SK-N-SH (cell line): ENCODE measurements around the gene IGF2. TPM values are rescaled to one million over a fixed set of nuclear protein-coding genes. Genes with fewer than 3 reads are reported as not detected.

ENCODE experiments used
- CTCF ChIA-PET: fragments of 300-600, 350-600 bp; formaldehyde crosslinking; extraction: SDS; loops from one replicate; lab custom pipeline; 2021; lab: Yijun Ruan, JAX
- POLR2A ChIA-PET: fragments of 350-600 bp; sonication (Branson Sonifier 250); formaldehyde crosslinking; extraction: SDS; loops from one replicate; lab custom pipeline; 2020; ENCODE audit warnings: antibody characterized with exemption, inconsistent platforms; lab: Yijun Ruan, JAX
- DNase-seq: peaks from one replicate; pipeline ENCODE4 v3.0.0; 2012
- H2AFZ ChIP-seq: fragments of 200-600 bp; sonication (generic); 2 replicates; pipeline ENCODE4 v1.8.1; 2016; ENCODE audit warnings: antibody characterized with exemption, mild to moderate bottlenecking, low read depth
- H3F3A ChIP-seq: fragments of 200-600 bp; sonication (generic); replicated peaks from 2 replicates; pipeline ENCODE3; 2016; ENCODE audit warnings: antibody characterized with exemption, mild to moderate bottlenecking; ENCODE audit not compliant: insufficient read depth
- H3K27ac ChIP-seq, 2 experiments: fragments of 200-500 bp in 1 of 2; fragments of 200-600 bp in 1 of 2; sonication (Bioruptor generic) in 1 of 2; sonication (generic), shearing (Covaris generic) in 1 of 2; 2 replicates each; pipeline versions ENCODE4 v1.5.1 to v1.6.1; 2014 to 2016; ENCODE audit warnings: low read depth in 2 of 2, inconsistent platforms in 1 of 2, low read length in 1 of 2, mild to moderate bottlenecking in 1 of 2, mixed read lengths in 1 of 2
- H3K27me3 ChIP-seq: fragments of 200-600 bp; sonication (generic), shearing (Covaris generic); 2 replicates; pipeline ENCODE4 v1.6.1; 2016; ENCODE audit warnings: mixed run types; ENCODE audit not compliant: insufficient read depth
- H3K36me3 ChIP-seq, 2 experiments: fragments of 200-500 bp in 1 of 2; fragments of 200-600 bp in 1 of 2; sonication (Bioruptor generic) in 1 of 2; sonication (generic) in 1 of 2; replicated peaks in 1 of 2; 2 replicates each; pipeline versions ENCODE3 to v1.5.1; 2014 to 2016; ENCODE audit warnings: low read length in 1 of 2, mild to moderate bottlenecking in 1 of 2; ENCODE audit not compliant: insufficient read depth in 2 of 2, control insufficient read depth in 1 of 2
- H3K4me1 ChIP-seq, 2 experiments: fragments of 200-500 bp in 1 of 2; fragments of 200-600 bp in 1 of 2; sonication (Bioruptor generic) in 1 of 2; sonication (generic), shearing (Covaris generic) in 1 of 2; 2 replicates each; pipeline versions ENCODE4 v1.5.1 to v1.6.1; 2014 to 2016; ENCODE audit warnings: low read depth in 1 of 2, low read length in 1 of 2, mixed run types in 1 of 2; ENCODE audit not compliant: insufficient read depth in 2 of 2, control insufficient read depth in 1 of 2
- H3K4me2 ChIP-seq: fragments of 200-600 bp; sonication (generic), shearing (Covaris generic); 2 replicates; pipeline ENCODE4 v1.6.1; 2017; ENCODE audit warnings: mixed run types
- H3K4me3 ChIP-seq, 2 experiments: fragments of 200-500 bp in 1 of 2; fragments of 200-600 bp in 1 of 2; sonication (Bioruptor generic) in 1 of 2; sonication (generic), shearing (Covaris generic) in 1 of 2; 2 replicates each; pipeline versions ENCODE4 v1.5.1 to v1.8.1; 2014 to 2016; ENCODE audit warnings: low read depth in 2 of 2, inconsistent platforms in 1 of 2, low read length in 1 of 2, mild to moderate bottlenecking in 1 of 2, mixed read lengths in 1 of 2, moderate library complexity in 1 of 2
- H3K79me2 ChIP-seq: fragments of 200-600 bp; sonication (generic); 2 replicates; pipeline ENCODE4 v1.8.1; 2017; ENCODE audit warnings: mild to moderate bottlenecking; ENCODE audit not compliant: insufficient read depth
- H3K9ac ChIP-seq: fragments of 200-600 bp; sonication (generic); 2 replicates; pipeline ENCODE4 v1.6.1; 2017; ENCODE audit warnings: mixed run types
- H3K9me2 ChIP-seq: fragments of 200-600 bp; sonication (generic); 2 replicates; pipeline ENCODE4 v1.6.1; 2017; ENCODE audit warnings: mixed run types
- H3K9me3 ChIP-seq: fragments of 200-600 bp; sonication (generic); 2 replicates; pipeline ENCODE4 v1.6.1; 2017; ENCODE audit warnings: mixed run types, mild to moderate bottlenecking, moderate library complexity
- H4K20me1 ChIP-seq: fragments of 200-600 bp; sonication (generic); 2 replicates; pipeline ENCODE4 v1.6.1; 2017; ENCODE audit warnings: mild to moderate bottlenecking, mixed run types; ENCODE audit not compliant: insufficient read depth
- CHD2 ChIP-seq: fragments of 150-350 bp; IDR thresholded peaks from 2 replicates; pipeline ENCODE4 v1.6.1; 2018; ENCODE audit warnings: low read length; ENCODE audit not compliant: partially characterized antibody
- CTCF ChIP-seq: fragments of 200-600 bp; sonication (generic); IDR thresholded peaks from 2 replicates; pipeline ENCODE4 v1.6.1; 2017; ENCODE audit warnings: antibody characterized with exemption, mild to moderate bottlenecking, moderate library complexity
- EZH2phosphoT487 ChIP-seq: fragments of 200-600 bp; sonication (generic); IDR thresholded peaks from 2 replicates; pipeline ENCODE4 v1.6.1; 2017; ENCODE audit warnings: low read depth, mixed run types, mild to moderate bottlenecking, antibody characterized with exemption, moderate library complexity, borderline replicate concordance
- FOXJ3 ChIP-seq: sonication (generic); formaldehyde crosslinking; IDR thresholded peaks from 2 replicates; pipeline ENCODE4 v1.5.1; 2020; ENCODE audit warnings: mild to moderate bottlenecking, missing genetic modification reagents
- GABPA ChIP-seq: IDR thresholded peaks from 2 replicates; pipeline ENCODE4 v1.4.0; 2012; ENCODE audit warnings: low read depth, mild to moderate bottlenecking
- JUND ChIP-seq: IDR thresholded peaks from 2 replicates; pipeline ENCODE4 v1.4.0; 2012
- NRF1 ChIP-seq: IDR thresholded peaks from 2 replicates; pipeline ENCODE4 v1.6.1; 2012; ENCODE audit warnings: low read depth, mild to moderate bottlenecking, low read length
- POLR2AphosphoS5 ChIP-seq: IDR thresholded peaks from 2 replicates; pipeline ENCODE4 v1.6.1; 2012; ENCODE audit warnings: low read depth, low read length
- RXRA ChIP-seq: IDR thresholded peaks from 2 replicates; pipeline ENCODE4 v1.4.0; 2012; ENCODE audit warnings: low read depth, mild to moderate bottlenecking, borderline replicate concordance
- SMC3 ChIP-seq: IDR thresholded peaks from 2 replicates; pipeline ENCODE4 v1.6.1; 2012; ENCODE audit warnings: low read depth, low read length, improper control_type of control experiment
- TEAD4 ChIP-seq: IDR thresholded peaks from 2 replicates; pipeline ENCODE4 v1.4.0; 2012; ENCODE audit warnings: mild to moderate bottlenecking, borderline replicate concordance; ENCODE audit not compliant: insufficient read depth
- YY1 ChIP-seq: IDR thresholded peaks from 2 replicates; pipeline ENCODE4 v1.4.0; 2012; ENCODE audit warnings: low read depth, mild to moderate bottlenecking
- WGBS: methylation state at CpG from one replicate; pipeline ENCODE4 v1.1.6; 2017; ENCODE audit warnings: low lambda C conversion rate; 5-methylcytosine and 5-hydroxymethylcytosine counted together
- polyA plus RNA-seq, 3 experiments: library from polyadenylated mRNA; depleted of rRNA; stranded (reverse); fragments of >200 nt; gene quantifications; 2 replicates each; pipeline ENCODE4 v1.2.3, GENCODE V29; 2012

Gene IGF2
- polyA plus RNA-seq, 1 of the 3 experiments (the other 2 are of a cell fraction), result 0.05 TPM

- TF ChIP-seq YY1, result no peak
- TF ChIP-seq SMC3, result no peak
- no peak for TF ChIP-seq CTCF
- no peak for TF ChIP-seq FOXJ3
Observed at GRCh38 chr11:2101171-2101675, 38.0 kb downstream of the IGF2 start (continued).

GRCh38 chr11:2100361-2101170, 38.6 kb downstream of the IGF2 start:
- Histone ChIP-seq H3K4me2 (no peak overlapping the region), H3K27me3 (no peaks in the 10 kb centered on the region), H3K79me2 (no peaks in the 10 kb centered on the region), H2AFZ (no peak overlapping the region), H3K36me3 (no peaks in the 10 kb centered on the region), H3K9me3 (no peaks in the 10 kb centered on the region), H3K27ac (peak overlapping the region in 1 of 2 experiments; percentile 50; a peak in 1 of 4 replicates), H3F3A (no peaks in the 10 kb centered on the region), H3K4me1 (peaks cover 0 to 27% of the 10 kb centered on the region in 2 experiments; a peak in 1 of 4 replicates), H4K20me1 (no peaks in the 10 kb centered on the region), H3K4me3 (no peak overlapping the region), H3K9ac (no peak overlapping the region), H3K9me2 (no peaks in the 10 kb centered on the region)
- no peak for TF ChIP-seq RXRA
- TF ChIP-seq NRF1, result no peak
- no peak for TF ChIP-seq JUND
- no peak for TF ChIP-seq GABPA
- WGBS, result 70% methylated on average over 4 of the region's 25 CpGs
- ChIA-PET POLR2A (interaction anchor here (1.2 kb wide), 1 partner anchor 40 kb away, joined by 5 read pairs; no protein-coding TSS in a partner anchor), CTCF (interaction anchor here (0.8 to 1.8 kb wide), 3 partner anchors 20 to 51 kb away, joined by 3 to 8 read pairs (median 5); no protein-coding TSS in a partner anchor)
- peak; percentile 53 for DNase-seq

GRCh38 chr11:2099516-2100349, 39.5 kb downstream of the IGF2 start:
- Histone ChIP-seq H3K36me3 (no peaks in the 10 kb centered on the region), H3K4me2 (no peak overlapping the region), H3F3A (no peaks in the 10 kb centered on the region), H3K79me2 (no peaks in the 10 kb centered on the region), H3K9me3 (no peaks in the 10 kb centered on the region), H4K20me1 (no peaks in the 10 kb centered on the region), H2AFZ (no peak overlapping the region), H3K27ac (peak overlapping the region in 1 of 2 experiments; percentile 58; a peak in 1 of 4 replicates), H3K27me3 (no peaks in the 10 kb centered on the region), H3K4me3 (no peak overlapping the region), H3K9me2 (no peaks in the 10 kb centered on the region), H3K9ac (no peak overlapping the region)
- POLR2A ChIA-PET, result interaction anchor here (1.2 kb wide), 1 partner anchor 41 kb away, joined by 5 read pairs; no protein-coding TSS in a partner anchor
- CTCF ChIA-PET, result interaction anchor here (0.8 to 3.0 kb wide), 5 partner anchors 19 to 52 kb away, joined by 3 to 18 read pairs (median 5); no protein-coding TSS in a partner anchor
- DNase-seq, result peak; percentile 85
- TF ChIP-seq RXRA (no peak), POLR2AphosphoS5 (no peak), CHD2 (peak; percentile 78), TEAD4 (no peak), EZH2phosphoT487 (no peak)
- TF ChIP-seq, all 33 proteins: peak for 1
- WGBS, result 57% methylated on average over 15 of the region's 20 CpGs
- H3K4me1 ChIP-seq, result peaks cover 0 to 27% of the 10 kb centered on the region in 2 experiments; a peak in 1 of 4 replicates
